IMR-90 (cell line): ENCODE data around the gene LDLRAD1.

Source experiments
- BHLHE40 ChIP-seq: fragments of 150-350 bp; IDR thresholded peaks from 2 replicates; pipeline ENCODE4 v1.6.1; 2016; ENCODE audit warnings: mild to moderate bottlenecking, low read depth, low read length
- CEBPB ChIP-seq: IDR thresholded peaks from 2 replicates; pipeline ENCODE4 v1.6.1; 2012; ENCODE audit warnings: low read depth, low read length, improper control_type of control experiment
- CHD1 ChIP-seq: IDR thresholded peaks from 2 replicates; pipeline ENCODE4 v1.6.1; 2012; ENCODE audit warnings: low read depth, low read length, improper control_type of control experiment
- CTCF ChIP-seq: conservative IDR thresholded peaks from 2 replicates; pipeline ENCODE4 v1.5.1; 2012; ENCODE audit warnings: mild to moderate bottlenecking, low read depth, low read length, improper control_type of control experiment
- MAFK ChIP-seq: IDR thresholded peaks from 2 replicates; pipeline ENCODE4 v1.6.1; 2012; ENCODE audit warnings: low read depth, low read length, improper control_type of control experiment
- MAZ ChIP-seq: IDR thresholded peaks from 2 replicates; pipeline ENCODE4 v1.6.1; 2012; ENCODE audit warnings: low read depth, mild to moderate bottlenecking, low read length, improper control_type of control experiment, moderate library complexity, borderline replicate concordance
- MXI1 ChIP-seq: IDR thresholded peaks from 2 replicates; pipeline ENCODE4 v1.6.1; 2012; ENCODE audit warnings: low read depth, mild to moderate bottlenecking, low read length, moderate library complexity, borderline replicate concordance
- POLR2A ChIP-seq: IDR thresholded peaks from 2 replicates; pipeline ENCODE4 v1.6.1; 2012; ENCODE audit warnings: mild to moderate bottlenecking, low read depth, low read length
- RAD21 ChIP-seq: IDR thresholded peaks from 2 replicates; pipeline ENCODE4 v1.6.1; 2012; ENCODE audit warnings: low read length, improper control_type of control experiment
- RFX5 ChIP-seq: IDR thresholded peaks from 2 replicates; pipeline ENCODE4 v1.8.0; 2012; ENCODE audit warnings: low read depth, mild to moderate bottlenecking, low read length, moderate library complexity
- SMC3 ChIP-seq: fragments of 150-350 bp; IDR thresholded peaks from 2 replicates; pipeline ENCODE4 v1.6.1; 2016; ENCODE audit warnings: low read depth, mild to moderate bottlenecking, antibody characterized with exemption, low read length, moderate library complexity
- USF2 ChIP-seq: fragments of 150-350 bp; IDR thresholded peaks from 2 replicates; pipeline ENCODE4 v1.6.1; 2017; ENCODE audit warnings: mild to moderate bottlenecking, antibody characterized with exemption, low read length, low read depth

- TF ChIP-seq CTCF (no peak), POLR2A (no peak), RAD21 (no peak), RFX5 (no peak), CHD1 (no peak), CEBPB (no peak), MAZ (no peak), USF2 (no peak), MAFK (no peak), SMC3 (no peak), MXI1 (no peak), BHLHE40 (no peak)
These were observed 34.0 kb upstream of the LDLRAD1 start for GRCh38 chr1:54051933-54052430.
